ENCODE measurements around the gene MAG. TPM values are rescaled to one million over a fixed set of nuclear protein-coding genes. Genes with fewer than 3 reads are reported as not detected.

Gene MAG
- total and polyA plus RNA-seq, 2 of the 13 experiments (the other 11 are each of a cell fraction or from before 2014, with no cell fraction given) = 0.20 to 1.3 TPM

- in situ Hi-C loops (cut with HindIII; ENCODE audit: extremely low pct_ligation_motif_present, low pct_unique_long_range_greater_than_20kb) = no loop called here
Measured at GRCh38 chr19:35298561-35298972, 6.6 kb downstream of the MAG start.

More at GRCh38 chr19:35298561-35298972, 6.6 kb downstream of the MAG start:
- intact Hi-C loops (cut with micrococcal nuclease; ENCODE audit: unreplicated experiment) = no loop called here
- CTCF ChIA-PET (ENCODE audit: low intra/inter-chr PET ratio, low total read pairs) = no interaction called here
- Histone ChIP-seq H3K27ac (ENCODE audit: extremely low read length, insufficient read depth, low read length) (no peak overlapping the region), H3K4me1 (ENCODE audit: insufficient read depth, low read length) (peaks cover 30% of the 10 kb centered on the region), H3K4me3 (replicated peaks in 1 of 3; ENCODE audit: insufficient read depth in 1 of 3, low read depth in 2 of 3, low read length in 3 of 3) (no peak overlapping the region), H3K4me2 (ENCODE audit: low read depth, low read length) (no peak overlapping the region), H3K27me3 (ENCODE audit: control insufficient read depth in 1 of 2, insufficient read depth in 2 of 2, low read length in 2 of 2) (peaks cover 3 to 16% of the 10 kb centered on the region in 2 experiments), H4K20me1 (ENCODE audit: insufficient read depth, low read length) (no peaks in the 10 kb centered on the region), H2AFZ (ENCODE audit: low read length) (no peak overlapping the region), H3K9ac (ENCODE audit: insufficient read depth, low read depth, low read length) (no peak overlapping the region), H3K9me3 (ENCODE audit: low read length) (no peaks in the 10 kb centered on the region), H3K79me2 (ENCODE audit: insufficient read depth, low read length) (no peaks in the 10 kb centered on the region), H3K36me3 (replicated peaks in 1 of 2; ENCODE audit: control insufficient read depth in 1 of 2, insufficient read depth in 2 of 2, low read length in 2 of 2) (no peaks in the 10 kb centered on the region)
- no peak for FAIRE-seq
- WGBS (ENCODE audit: low lambda C conversion rate) = 89% methylated on average over 5 of the region's 5 CpGs
- no peak for ATAC-seq
- no peak for TF ChIP-seq POLR2G (IDR thresholded peaks at IDR 0.05; ENCODE audit: low read depth, low read length)
- TF ChIP-seq ZNF704 (CRISPR knock-in tag; IDR thresholded peaks at IDR 0.05; ENCODE audit: borderline replicate concordance) = no peak
- peak; percentile 86 for TF ChIP-seq ZNF646 (CRISPR knock-in tag; IDR thresholded peaks at IDR 0.05)
- no peak for TF ChIP-seq FOXK1 (CRISPR knock-in tag; IDR thresholded peaks at IDR 0.05; ENCODE audit: borderline replicate concordance, low read depth)
- no peak for TF ChIP-seq DNMT3B (CRISPR knock-in tag; conservative IDR thresholded peaks at IDR 0.05)
- TF ChIP-seq MEF2D (CRISPR knock-in tag; IDR thresholded peaks at IDR 0.05) = no peak
- POLR2A ChIA-PET = no interaction called here
- BruUV-seq (replicated peaks) = no TSS peak
- no peak for DNase-seq (ENCODE audit: low spot score)
